ENCODE data around the gene HLA-DOB.

Gene HLA-DOB

GRCh38 chr6:32855467-32856174 lies 38.8 kb upstream of the HLA-DOB start:
- TF ChIP-seq CTCF (conservative IDR thresholded peaks at IDR 0.05; ENCODE audit: low read depth, low read length): no peak
- no peak for DNase-seq (ENCODE audit: low read depth)
- H3K4me3 ChIP-seq (ENCODE audit: low read length): no peak overlapping the region

GRCh38 chr6:32854376-32855178 lies 37.8 kb upstream of the HLA-DOB start:
- peak overlapping the region; percentile 81 for H3K4me3 ChIP-seq (ENCODE audit: low read length)
- DNase-seq (ENCODE audit: low read depth): no peak
- TF ChIP-seq CTCF (conservative IDR thresholded peaks at IDR 0.05; ENCODE audit: low read depth, low read length): no peak

- H3K4me3 ChIP-seq (ENCODE audit: low read length): peak within 1 kb of the TSS; percentile 81
- TF ChIP-seq CTCF (conservative IDR thresholded peaks at IDR 0.05; ENCODE audit: low read depth, low read length): peak; percentile 70
- DNase-seq (ENCODE audit: low read depth): peak; percentile 68
These were observed 37.0 kb upstream of the HLA-DOB start, which contains the start of the genes PSMB9 and TAP1 for GRCh38 chr6:32853541-32854375. PSMB9 (plus strand) TSS chr6:32854192; CDS start chr6:32854230, 38 bp downstream. TAP1 (minus strand) TSS chr6:32853704; CDS start chr6:32853636, 68 bp downstream.

- peak; percentile 9 for DNase-seq (ENCODE audit: low read depth)
- no peak for TF ChIP-seq CTCF (conservative IDR thresholded peaks at IDR 0.05; ENCODE audit: low read depth, low read length)
These were observed 36.2 kb upstream of the HLA-DOB start for GRCh38 chr6:32852844-32853540.

GRCh38 chr6:32852018-32852843 lies 35.4 kb upstream of the HLA-DOB start:
- no peak for DNase-seq (ENCODE audit: low read depth)
- TF ChIP-seq CTCF (conservative IDR thresholded peaks at IDR 0.05; ENCODE audit: low read depth, low read length): no peak

More at GRCh38 chr6:32852844-32853540, 36.2 kb upstream of the HLA-DOB start:
- peak overlapping the region; percentile 81 for H3K4me3 ChIP-seq (ENCODE audit: low read length)

More at GRCh38 chr6:32852018-32852843, 35.4 kb upstream of the HLA-DOB start:
- H3K4me3 ChIP-seq (ENCODE audit: low read length): peak overlapping the region; percentile 81

Data from retinal pigment epithelial cell (primary cell).